Ishikawa (cell line): ENCODE measurements around the gene AZI2.

ENCODE experiments used
- CEBPB ChIP-seq: IDR thresholded peaks from 2 replicates; pipeline ENCODE4 v1.6.1; 2012
- CREB1 ChIP-seq: IDR thresholded peaks from 2 replicates; pipeline ENCODE4 v1.6.1; 2012; ENCODE audit warnings: low read depth
- EGR1 ChIP-seq: IDR thresholded peaks from 2 replicates; pipeline ENCODE4 v1.6.1; 2012
- EP300 ChIP-seq: IDR thresholded peaks from 2 replicates; pipeline ENCODE4 v1.6.1; 2012; ENCODE audit warnings: borderline replicate concordance
- FOXM1 ChIP-seq: IDR thresholded peaks from 2 replicates; pipeline ENCODE4 v1.6.1; 2012; ENCODE audit warnings: low read depth, borderline replicate concordance
- NFIC ChIP-seq: IDR thresholded peaks from 2 replicates; pipeline ENCODE4 v1.6.1; 2012
- RAD21 ChIP-seq: IDR thresholded peaks from 2 replicates; pipeline ENCODE4 v1.6.1; 2012; ENCODE audit warnings: low read depth
- REST ChIP-seq: IDR thresholded peaks from 2 replicates; pipeline ENCODE4 v1.6.1; 2012; ENCODE audit warnings: low read depth, mild to moderate bottlenecking
- TAF1 ChIP-seq: IDR thresholded peaks from 2 replicates; pipeline ENCODE4 v1.6.1; 2012; ENCODE audit warnings: low read depth, mild to moderate bottlenecking
- TCF12 ChIP-seq: IDR thresholded peaks from 2 replicates; pipeline ENCODE4 v1.6.1; 2012; ENCODE audit warnings: low read depth
- TEAD4 ChIP-seq: IDR thresholded peaks from 2 replicates; pipeline ENCODE4 v1.6.1; 2012
- YY1 ChIP-seq: IDR thresholded peaks from 2 replicates; pipeline ENCODE4 v1.6.1; 2012; ENCODE audit warnings: low read depth
- ZBTB7A ChIP-seq: IDR thresholded peaks from 2 replicates; pipeline ENCODE4 v1.6.1; 2012; ENCODE audit warnings: low read depth
- TF ChIP-seq, protein P1 (sequence below): IDR thresholded peaks from 2 replicates; pipeline ENCODE4 v1.6.1; 2012
- TF ChIP-seq, protein P2 (sequence below): IDR thresholded peaks from 2 replicates; pipeline ENCODE4 v1.6.1; 2012

The AZI2 gene

GRCh38 chr3:28328188-28329151 lies 20.2 kb downstream of the AZI2 start:
- TF ChIP-seq RAD21 = peak; percentile 32
- no peak for TF ChIP-seq NFIC

DNA sequence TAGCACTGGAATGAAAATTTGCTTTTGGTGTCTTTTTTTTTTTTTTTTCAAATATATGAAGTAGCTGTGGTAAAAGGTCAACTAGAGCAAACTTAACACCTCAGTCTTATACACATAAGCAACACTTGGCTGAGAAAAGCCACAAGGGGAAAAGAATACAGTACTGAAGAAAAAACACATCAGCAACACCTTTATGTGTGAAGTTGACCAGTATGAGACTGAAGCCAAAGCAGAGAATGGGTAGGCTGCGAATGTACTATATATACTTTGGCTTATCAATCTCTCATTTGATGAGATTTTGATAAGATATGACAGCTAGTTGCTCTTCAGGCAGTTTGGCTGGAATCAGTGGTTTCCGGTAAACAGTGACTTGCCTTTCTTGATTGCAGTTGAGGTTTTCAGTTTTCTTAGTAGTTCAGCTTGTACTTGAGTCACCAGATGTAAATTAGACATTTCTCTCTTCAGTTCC lies 22.1 kb downstream of the AZI2 start:
- TF ChIP-seq, protein P1, sequence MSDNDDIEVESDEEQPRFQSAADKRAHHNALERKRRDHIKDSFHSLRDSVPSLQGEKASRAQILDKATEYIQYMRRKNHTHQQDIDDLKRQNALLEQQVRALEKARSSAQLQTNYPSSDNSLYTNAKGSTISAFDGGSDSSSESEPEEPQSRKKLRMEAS = no peak
- TF ChIP-seq, protein P2, sequence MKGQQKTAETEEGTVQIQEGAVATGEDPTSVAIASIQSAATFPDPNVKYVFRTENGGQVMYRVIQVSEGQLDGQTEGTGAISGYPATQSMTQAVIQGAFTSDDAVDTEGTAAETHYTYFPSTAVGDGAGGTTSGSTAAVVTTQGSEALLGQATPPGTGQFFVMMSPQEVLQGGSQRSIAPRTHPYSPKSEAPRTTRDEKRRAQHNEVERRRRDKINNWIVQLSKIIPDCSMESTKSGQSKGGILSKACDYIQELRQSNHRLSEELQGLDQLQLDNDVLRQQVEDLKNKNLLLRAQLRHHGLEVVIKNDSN = no peak
- no peak for TF ChIP-seq EP300
- TF ChIP-seq TEAD4 = no peak
- no peak for TF ChIP-seq ZBTB7A
- no peak for TF ChIP-seq EGR1
- TF ChIP-seq CREB1 = no peak
- TF ChIP-seq REST = no peak
- no peak for TF ChIP-seq TCF12
- TF ChIP-seq CEBPB = no peak
- no peak for TF ChIP-seq FOXM1
- no peak for TF ChIP-seq RAD21

GRCh38 chr3:28322464-28322863 lies 26.2 kb downstream of the AZI2 start:
- TF ChIP-seq TCF12 (no peak), CREB1 (no peak), TAF1 (no peak), NFIC (no peak), ZBTB7A (no peak), TEAD4 (no peak)
- TF ChIP-seq, protein P1 = no peak

GRCh38 chr3:28320981-28321380 lies 27.6 kb downstream of the AZI2 start:
- TF ChIP-seq EP300 (no peak), RAD21 (no peak), EGR1 (no peak)

GRCh38 chr3:28317438-28318022 lies 31.1 kb downstream of the AZI2 start:
- peak; percentile 45 for TF ChIP-seq RAD21
- TF ChIP-seq FOXM1 = no peak

DNA sequence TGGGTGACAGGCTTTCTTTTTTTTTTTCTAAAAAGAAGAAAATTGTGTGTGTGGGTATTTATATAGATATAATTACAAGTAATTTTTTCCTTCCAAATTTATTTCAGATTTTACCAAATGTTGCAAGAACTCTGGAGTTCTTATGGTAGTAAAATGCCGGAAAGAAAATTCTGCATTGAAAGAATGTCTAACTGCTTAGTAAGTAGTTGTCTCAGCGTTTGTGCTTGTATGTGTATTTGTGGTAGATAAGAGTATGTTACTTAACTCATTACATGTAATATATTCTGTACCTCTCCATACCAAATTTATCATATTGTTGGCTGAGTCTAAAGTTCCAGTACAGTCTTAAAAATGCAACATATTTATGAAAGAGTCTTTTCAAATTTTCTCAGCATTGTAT lies 32.4 kb downstream of the AZI2 start:
- TF ChIP-seq EGR1 = no peak
- TF ChIP-seq RAD21 = no peak
- no peak for TF ChIP-seq CEBPB
- TF ChIP-seq EP300 = no peak
- TF ChIP-seq TAF1 = no peak
- no peak for TF ChIP-seq TEAD4
- TF ChIP-seq REST = no peak
- TF ChIP-seq CREB1 = no peak
- no peak for TF ChIP-seq TCF12
- TF ChIP-seq ZBTB7A = no peak
- TF ChIP-seq FOXM1 = no peak
- no peak for TF ChIP-seq NFIC
- TF ChIP-seq, protein P1 = no peak

DNA sequence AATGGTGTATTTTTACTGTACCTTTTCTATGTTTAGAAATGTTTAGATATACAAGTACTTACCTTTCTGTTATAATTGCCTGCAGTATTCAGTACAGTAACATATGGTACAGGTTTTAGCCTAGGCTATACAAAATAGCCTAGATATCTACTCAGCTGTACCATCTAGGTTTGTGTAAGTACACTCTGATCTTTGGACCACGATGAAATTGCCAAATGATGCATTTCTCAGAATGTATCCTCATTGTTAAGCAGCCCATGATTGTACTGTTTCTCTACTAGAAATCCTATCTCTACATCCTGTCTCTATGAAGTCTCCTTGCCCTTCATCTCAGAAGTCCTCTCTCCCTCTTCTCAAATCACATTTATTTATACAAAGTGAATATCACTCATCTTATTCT lies 32.9 kb downstream of the AZI2 start:
- TF ChIP-seq YY1 (no peak), TAF1 (no peak), RAD21 (no peak), ZBTB7A (no peak), TCF12 (no peak), TEAD4 (no peak), NFIC (no peak), EGR1 (no peak), EP300 (no peak)
- TF ChIP-seq, protein P1 = no peak
- TF ChIP-seq, protein P2 = no peak
